Measurements from ENCODE around the gene RELA. TPM values are rescaled to one million over a fixed set of nuclear protein-coding genes. Genes with fewer than 3 reads are reported as not detected.

The RELA gene
- total RNA-seq, 1 experiment from 2014 or later: 83.0 TPM

DNA sequence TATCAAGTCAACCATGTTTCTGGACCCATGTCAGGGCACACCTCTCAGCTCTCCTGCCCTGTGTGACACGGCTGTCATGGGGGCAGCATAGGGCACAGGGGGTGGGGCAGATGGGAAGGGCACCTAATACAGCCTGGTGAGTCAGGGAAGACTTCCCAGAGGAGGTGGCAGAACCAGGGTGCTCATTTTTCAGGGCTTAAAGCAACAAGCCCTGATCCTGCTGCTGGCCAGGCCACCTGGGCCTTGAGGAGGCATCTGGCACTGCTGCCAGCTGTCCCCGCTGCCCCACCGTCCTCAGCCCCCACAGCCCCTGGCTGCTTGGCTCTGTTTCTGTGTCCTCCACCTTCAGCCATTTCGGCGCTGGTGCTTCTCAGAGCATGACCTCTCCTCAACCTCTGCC is 53.1 kb downstream of the RELA start:
- H3K36me3 Mint-ChIP-seq (ENCODE audit: insufficient read depth, unreplicated experiment): peaks cover 41% of the 10 kb centered on the region
- H3K4me3 Mint-ChIP-seq (ENCODE audit: unreplicated experiment): no peak overlapping the region
- no peaks in the 10 kb centered on the region for H3K27me3 Mint-ChIP-seq (ENCODE audit: insufficient read depth, unreplicated experiment)
- TF ChIP-seq CTCF (IDR thresholded peaks at IDR 0.05; ENCODE audit: unreplicated experiment): no peak
- intact Hi-C loops (cut with micrococcal nuclease): no loop called here
- DNase-seq (ENCODE audit: unreplicated experiment): no peak
- peaks cover 30% of the 10 kb centered on the region for H3K4me1 Mint-ChIP-seq (ENCODE audit: insufficient read depth, unreplicated experiment)
- ChIA-PET CTCF (interaction anchor here (1.6 to 1.7 kb wide), 2 partner anchors 12 to 15 kb away, joined by 3 to 7 read pairs; no protein-coding TSS in a partner anchor), POLR2A (interaction anchor here (0.6 to 1.7 kb wide), 5 partner anchors 22 to 53 kb away, joined by 3 to 6 read pairs (median 3); partner anchors contain the start of genes EHBP1L1, FAM89B and RELA)
- H3K9me3 Mint-ChIP-seq (ENCODE audit: unreplicated experiment): no peaks in the 10 kb centered on the region
- BruUV-seq (replicated peaks): no TSS peak
- H3K27ac Mint-ChIP-seq (ENCODE audit: low read depth, unreplicated experiment): peak overlapping the region; percentile 77

GRCh38 chr11:65609229-65609628 is 53.5 kb downstream of the RELA start:
- CTCF ChIA-PET: interaction anchor here (0.6 to 1.6 kb wide), 2 partner anchors 11 to 192 kb away, joined by 3 read pairs; no protein-coding TSS in a partner anchor
- Mint-ChIP-seq H3K36me3 (ENCODE audit: insufficient read depth, unreplicated experiment) (peaks cover 41% of the 10 kb centered on the region), H3K4me3 (ENCODE audit: unreplicated experiment) (no peak overlapping the region), H3K27me3 (ENCODE audit: insufficient read depth, unreplicated experiment) (no peaks in the 10 kb centered on the region), H3K27ac (ENCODE audit: low read depth, unreplicated experiment) (no peak overlapping the region), H3K4me1 (ENCODE audit: insufficient read depth, unreplicated experiment) (peaks cover 30% of the 10 kb centered on the region), H3K9me3 (ENCODE audit: unreplicated experiment) (no peaks in the 10 kb centered on the region)
- intact Hi-C loops (cut with micrococcal nuclease): no loop called here
- no peak for DNase-seq (ENCODE audit: unreplicated experiment)
- POLR2A ChIA-PET: interaction anchor here (0.8 to 1.7 kb wide), 3 partner anchors 22 to 44 kb away, joined by 4 to 6 read pairs (median 4); partner anchors contain the start of gene FAM89B
- TF ChIP-seq CTCF (IDR thresholded peaks at IDR 0.05; ENCODE audit: unreplicated experiment): no peak
- no TSS peak for BruUV-seq (replicated peaks)

GRCh38 chr11:65607614-65608426 is 54.9 kb downstream of the RELA start:
- CTCF ChIA-PET: interaction anchor here (0.6 kb wide), 1 partner anchor 199 kb away, joined by 3 read pairs; no protein-coding TSS in a partner anchor
- TF ChIP-seq CTCF (IDR thresholded peaks at IDR 0.05; ENCODE audit: unreplicated experiment): no peak
- no peaks in the 10 kb centered on the region for H3K27me3 Mint-ChIP-seq (ENCODE audit: insufficient read depth, unreplicated experiment)
- peaks cover 41% of the 10 kb centered on the region for H3K36me3 Mint-ChIP-seq (ENCODE audit: insufficient read depth, unreplicated experiment)
- intact Hi-C loops (cut with micrococcal nuclease): no loop called here
- POLR2A ChIA-PET: no interaction called here
- BruUV-seq (replicated peaks): no TSS peak
- no peak overlapping the region for H3K4me3 Mint-ChIP-seq (ENCODE audit: unreplicated experiment)
- H3K4me1 Mint-ChIP-seq (ENCODE audit: insufficient read depth, unreplicated experiment): peaks cover 30% of the 10 kb centered on the region
- H3K9me3 Mint-ChIP-seq (ENCODE audit: unreplicated experiment): no peaks in the 10 kb centered on the region
- no peak for DNase-seq (ENCODE audit: unreplicated experiment)
- H3K27ac Mint-ChIP-seq (ENCODE audit: low read depth, unreplicated experiment): no peak overlapping the region

- Mint-ChIP-seq H3K27ac (ENCODE audit: low read depth, unreplicated experiment) (no peak overlapping the region), H3K27me3 (ENCODE audit: insufficient read depth, unreplicated experiment) (no peaks in the 10 kb centered on the region), H3K4me3 (ENCODE audit: unreplicated experiment) (no peak overlapping the region), H3K36me3 (ENCODE audit: insufficient read depth, unreplicated experiment) (peaks cover 35% of the 10 kb centered on the region), H3K4me1 (ENCODE audit: insufficient read depth, unreplicated experiment) (peaks cover 24% of the 10 kb centered on the region), H3K9me3 (ENCODE audit: unreplicated experiment) (no peaks in the 10 kb centered on the region)
- POLR2A ChIA-PET: no interaction called here
- BruUV-seq (replicated peaks): no TSS peak
- no peak for TF ChIP-seq CTCF (IDR thresholded peaks at IDR 0.05; ENCODE audit: unreplicated experiment)
- CTCF ChIA-PET: interaction anchor here (0.5 to 4.3 kb wide), 2 partner anchors 13 to 242 kb away, joined by 5 to 23 read pairs; no protein-coding TSS in a partner anchor
- no peak for DNase-seq (ENCODE audit: unreplicated experiment)
- intact Hi-C loops (cut with micrococcal nuclease): no loop called here
Observed at GRCh38 chr11:65606876-65607613, 55.7 kb downstream of the RELA start.

Measured in MCF 10A (cell line).